Progenitor cell of endocrine pancreas (in vitro differentiated cells): Measurements from ENCODE around the gene CYFIP2. TPM values are rescaled to one million over a fixed set of nuclear protein-coding genes. Genes with fewer than 3 reads are reported as not detected.

Experiments
- DNase-seq: peaks from one replicate; pipeline ENCODE4 v3.0.0; 2021; ENCODE audit warnings: low spot score; ENCODE audit not compliant: unreplicated experiment
- H3K27ac Mint-ChIP-seq: 2 replicates; pipeline ENCODE4 v1.8.0; 2021; ENCODE audit warnings: mild to moderate bottlenecking, moderate library complexity, mixed read lengths
- H3K27me3 Mint-ChIP-seq: 2 replicates; pipeline ENCODE4 v1.8.0; 2021; ENCODE audit warnings: mixed read lengths
- H3K36me3 Mint-ChIP-seq: 2 replicates; pipeline ENCODE4 v1.8.0; 2022; ENCODE audit warnings: mixed read lengths; ENCODE audit not compliant: insufficient read depth
- H3K4me1 Mint-ChIP-seq: 2 replicates; pipeline ENCODE4 v1.8.0; 2021; ENCODE audit warnings: low read depth, mixed read lengths
- H3K4me3 Mint-ChIP-seq: 2 replicates; pipeline ENCODE4 v1.8.0; 2021; ENCODE audit warnings: low read depth, mild to moderate bottlenecking, moderate library complexity, mixed read lengths
- H3K9me3 Mint-ChIP-seq: 2 replicates; pipeline ENCODE4 v1.8.0; 2021; ENCODE audit warnings: low read depth, mixed read lengths
- CTCF ChIP-seq: fragments of 200-600 bp; sonication (generic); IDR thresholded peaks from one replicate; pipeline ENCODE4 v1.5.0; 2021; ENCODE audit warnings: antibody characterized with exemption, mild to moderate bottlenecking; ENCODE audit not compliant: unreplicated experiment
- total RNA-seq: library from RNA; stranded (reverse); gene quantifications from 2 replicates; pipeline ENCODE4 v1.2.1, GENCODE V29; 2021

CYFIP2 gene
- total RNA-seq, 1 donor from 2014 or later, result 85.1 TPM

GRCh38 chr5:157247267-157247666 lies 18.7 kb upstream of the CYFIP2 start:
- Mint-ChIP-seq H3K27ac (no peak overlapping the region), H3K4me3 (no peak overlapping the region), H3K4me1 (no peaks in the 10 kb centered on the region), H3K36me3 (no peaks in the 10 kb centered on the region), H3K9me3 (no peaks in the 10 kb centered on the region), H3K27me3 (no peaks in the 10 kb centered on the region)
- no peak for DNase-seq
- TF ChIP-seq CTCF, result no peak

GRCh38 chr5:157248821-157249470 lies 17.0 kb upstream of the CYFIP2 start:
- H3K36me3 Mint-ChIP-seq, result no peaks in the 10 kb centered on the region
- no peak overlapping the region for H3K4me3 Mint-ChIP-seq
- no peaks in the 10 kb centered on the region for H3K9me3 Mint-ChIP-seq
- H3K27me3 Mint-ChIP-seq, result no peaks in the 10 kb centered on the region
- no peak for TF ChIP-seq CTCF
- H3K27ac Mint-ChIP-seq, result no peak overlapping the region
- DNase-seq, result no peak
- no peaks in the 10 kb centered on the region for H3K4me1 Mint-ChIP-seq

- no peak for TF ChIP-seq CTCF
- H3K27me3 Mint-ChIP-seq, result no peaks in the 10 kb centered on the region
- H3K4me3 Mint-ChIP-seq, result no peak overlapping the region
- no peak for DNase-seq
- no peak overlapping the region for H3K27ac Mint-ChIP-seq
- H3K36me3 Mint-ChIP-seq, result no peaks in the 10 kb centered on the region
- H3K9me3 Mint-ChIP-seq, result no peaks in the 10 kb centered on the region
- H3K4me1 Mint-ChIP-seq, result no peaks in the 10 kb centered on the region
These were observed 13.0 kb upstream of the CYFIP2 start for GRCh38 chr5:157252711-157253465.

GRCh38 chr5:157253547-157253946 lies 12.4 kb upstream of the CYFIP2 start:
- H3K27ac Mint-ChIP-seq, result no peak overlapping the region
- H3K4me3 Mint-ChIP-seq, result no peak overlapping the region

GRCh38 chr5:157258450-157258849 lies 7.5 kb upstream of the CYFIP2 start:
- no peak for DNase-seq
- no peaks in the 10 kb centered on the region for H3K36me3 Mint-ChIP-seq
- peaks cover 1% of the 10 kb centered on the region for H3K4me1 Mint-ChIP-seq
- no peak overlapping the region for H3K27ac Mint-ChIP-seq
- H3K9me3 Mint-ChIP-seq, result peaks cover 3% of the 10 kb centered on the region
- H3K4me3 Mint-ChIP-seq, result no peak overlapping the region
- peaks cover 13% of the 10 kb centered on the region for H3K27me3 Mint-ChIP-seq
- no peak for TF ChIP-seq CTCF

More at GRCh38 chr5:157253547-157253946, 12.4 kb upstream of the CYFIP2 start:
- no peaks in the 10 kb centered on the region for H3K4me1 Mint-ChIP-seq
- H3K27me3 Mint-ChIP-seq, result no peaks in the 10 kb centered on the region
- peak; percentile 36 for DNase-seq
- H3K9me3 Mint-ChIP-seq, result no peaks in the 10 kb centered on the region
- H3K36me3 Mint-ChIP-seq, result no peaks in the 10 kb centered on the region
- TF ChIP-seq CTCF, result peak; percentile 81
